NCI-H774 (cell line): ENCODE data around the gene ANXA2.

Experiments used
- DNase-seq: peaks from one replicate; lab custom pipeline; 2025; lab: John Stamatoyannopoulos, UW

Gene ANXA2

GRCh38 chr15:60389261-60390077 lies 8.3 kb downstream of the ANXA2 start:
- no peak for DNase-seq

- no peak for DNase-seq
Observed at GRCh38 chr15:60387321-60387720, 10.5 kb downstream of the ANXA2 start.

- DNase-seq = no peak
Observed at GRCh38 chr15:60386615-60387014, 11.2 kb downstream of the ANXA2 start.

GRCh38 chr15:60385620-60386552 lies 11.9 kb downstream of the ANXA2 start:
- no peak for DNase-seq

GRCh38 chr15:60384526-60385126 lies 13.2 kb downstream of the ANXA2 start:
- no peak for DNase-seq

GRCh38 chr15:60384053-60384452 lies 13.7 kb downstream of the ANXA2 start:
- DNase-seq = no peak

GRCh38 chr15:60382773-60383674 lies 14.8 kb downstream of the ANXA2 start:
- DNase-seq = no peak

- DNase-seq = no peak
Observed at GRCh38 chr15:60381148-60381788, 16.5 kb downstream of the ANXA2 start.

GRCh38 chr15:60379525-60380274 lies 18.1 kb downstream of the ANXA2 start:
- no peak for DNase-seq

GRCh38 chr15:60379185-60379524 lies 18.6 kb downstream of the ANXA2 start:
- no peak for DNase-seq

GRCh38 chr15:60376677-60377095 lies 21.1 kb downstream of the ANXA2 start:
- no peak for DNase-seq

GRCh38 chr15:60375306-60375705 lies 22.5 kb downstream of the ANXA2 start:
- DNase-seq = no peak

- peak; percentile 66 for DNase-seq
Observed at GRCh38 chr15:60374628-60375081, 23.1 kb downstream of the ANXA2 start.

GRCh38 chr15:60374209-60374608 lies 23.6 kb downstream of the ANXA2 start:
- no peak for DNase-seq

- no peak for DNase-seq
Observed at GRCh38 chr15:60373745-60374144, 24.0 kb downstream of the ANXA2 start.

- no peak for DNase-seq
Observed at GRCh38 chr15:60373327-60373726, 24.5 kb downstream of the ANXA2 start.

GRCh38 chr15:60372756-60373155 lies 25.0 kb downstream of the ANXA2 start:
- no peak for DNase-seq

- DNase-seq = no peak
Observed at GRCh38 chr15:60372227-60372626, 25.6 kb downstream of the ANXA2 start.

- peak; percentile 39 for DNase-seq
Observed at GRCh38 chr15:60371175-60372051, 26.4 kb downstream of the ANXA2 start.

GRCh38 chr15:60370869-60371136 lies 27.0 kb downstream of the ANXA2 start:
- DNase-seq = no peak
